HG03469 (cell line): Measurements from ENCODE around the gene IGFL2.
"Not testable (repeated sequence)": the region's sequence is repeated elsewhere in the genome, so short reads cannot be mapped to it uniquely, and the experiment has no call there.

Experiments used
- ATAC-seq: cut with Tn5 transposase; IDR thresholded peaks from one replicate; pipeline ENCODE4 v1.9.1; 2021; ENCODE audit warnings: mild to moderate bottlenecking, moderate library complexity, moderate number of reproducible peaks; ENCODE audit not compliant: unreplicated experiment

The IGFL2 gene

DNA sequence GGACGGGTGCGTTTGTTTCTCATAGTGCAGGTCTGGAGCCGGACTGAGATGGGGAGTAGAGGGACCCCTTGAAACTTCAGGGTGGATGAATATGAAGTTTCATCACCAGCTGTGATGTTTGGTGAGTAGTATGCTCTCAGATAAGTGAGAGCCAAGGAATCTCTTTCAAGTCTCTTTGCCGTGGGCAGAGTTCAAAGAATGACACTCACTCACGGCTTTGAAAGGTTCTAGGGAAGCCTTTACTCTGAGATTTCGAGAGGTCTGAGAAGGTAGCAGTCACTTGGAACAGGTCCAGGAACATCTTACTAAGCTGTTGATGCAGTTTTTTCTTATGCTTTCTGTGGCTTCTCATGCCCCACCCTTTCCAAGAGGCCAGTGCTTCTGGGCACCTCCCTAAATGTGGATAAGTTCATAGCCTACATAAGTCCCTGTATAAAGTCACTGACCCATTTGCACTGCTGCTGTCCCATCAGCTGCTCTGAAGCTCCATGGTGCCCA, at the start of gene IGFL2:
TSS of gene IGFL2 (plus strand) at position 448 of the 498 bp plus-strand sequence. CDS start at position 489, 41 bp downstream.
- ATAC-seq, result no peak

DNA sequence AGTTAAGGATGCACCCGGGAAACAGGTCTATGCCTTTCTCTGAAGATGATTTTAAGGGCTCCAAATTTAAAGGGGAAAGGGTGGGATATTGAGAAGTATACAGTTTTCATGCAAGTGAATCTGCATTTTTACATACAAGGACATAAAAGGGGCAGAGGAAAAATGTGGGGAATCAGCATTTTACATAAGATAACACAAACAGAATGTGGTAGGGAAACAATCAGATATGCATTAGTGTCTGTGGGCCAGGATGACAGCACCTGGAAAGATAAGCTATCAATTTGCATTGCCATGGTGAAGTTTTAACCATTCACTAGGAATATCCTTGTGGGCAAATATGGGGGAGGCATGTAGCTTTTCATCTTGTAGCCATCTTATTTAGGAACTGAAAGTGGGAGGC, 47.7 kb upstream of the IGFL2 start:
- no peak for ATAC-seq

DNA sequence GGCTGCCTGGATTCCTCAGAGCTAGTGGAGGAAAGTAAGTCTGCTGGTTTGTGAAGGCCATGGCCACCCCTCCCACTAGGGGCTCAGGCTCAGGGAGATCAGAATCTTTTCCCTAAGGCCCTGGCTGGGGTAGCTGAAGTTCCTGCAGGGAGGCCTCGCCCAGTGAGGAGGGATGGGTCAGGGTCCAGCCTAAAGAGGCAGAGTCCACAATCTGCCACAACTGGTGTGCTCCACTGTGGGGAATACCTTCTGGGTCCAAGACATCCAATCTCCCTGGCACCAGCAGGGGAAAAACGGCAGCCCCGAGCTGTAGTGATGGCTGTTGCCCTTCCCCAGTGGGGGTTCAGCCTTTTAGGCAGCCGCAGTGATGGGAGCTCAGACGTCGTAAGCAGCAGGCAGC, 46.7 kb upstream of the IGFL2 start:
- ATAC-seq, result no peak

DNA sequence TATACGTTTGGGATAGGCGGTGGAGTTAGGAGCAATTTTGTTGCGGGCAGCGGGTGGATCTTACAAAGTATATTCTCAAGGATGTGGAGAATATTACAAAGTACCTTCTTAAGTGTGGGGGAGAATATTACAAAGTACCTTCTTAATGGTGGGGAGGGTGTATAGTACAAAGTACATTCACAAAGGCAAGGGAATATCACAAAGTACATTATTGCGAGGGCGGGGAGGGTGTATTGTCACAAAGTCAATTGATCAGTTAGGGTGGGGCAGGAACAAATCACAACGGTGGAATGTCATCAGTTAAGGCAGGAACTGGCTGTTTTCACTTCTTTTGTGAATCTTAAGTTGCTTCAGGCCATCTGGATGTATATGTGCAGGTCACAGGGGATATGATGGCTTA, 45.7 kb upstream of the IGFL2 start:
- ATAC-seq, result not testable (repeated sequence)

DNA sequence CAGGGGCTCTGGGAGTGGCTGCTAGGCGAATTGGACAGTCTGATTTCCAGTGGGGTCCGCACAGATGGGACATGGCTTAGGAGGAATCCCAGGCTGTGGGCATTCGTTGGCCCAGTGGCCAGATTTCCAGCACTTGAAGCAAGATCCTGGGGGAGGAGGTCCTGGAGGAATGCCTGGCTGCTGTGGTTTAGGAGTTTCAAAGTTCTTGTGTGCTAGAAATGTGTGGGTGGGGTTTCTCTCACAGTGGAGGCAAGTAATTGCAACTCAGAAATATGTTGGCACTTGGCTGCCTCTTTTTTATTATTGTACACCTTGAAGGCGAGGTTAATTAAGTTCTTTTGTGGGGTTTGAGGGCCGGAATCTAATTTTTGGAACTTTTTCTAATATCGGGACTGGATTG, 40.7 kb upstream of the IGFL2 start:
- ATAC-seq, result no peak

DNA sequence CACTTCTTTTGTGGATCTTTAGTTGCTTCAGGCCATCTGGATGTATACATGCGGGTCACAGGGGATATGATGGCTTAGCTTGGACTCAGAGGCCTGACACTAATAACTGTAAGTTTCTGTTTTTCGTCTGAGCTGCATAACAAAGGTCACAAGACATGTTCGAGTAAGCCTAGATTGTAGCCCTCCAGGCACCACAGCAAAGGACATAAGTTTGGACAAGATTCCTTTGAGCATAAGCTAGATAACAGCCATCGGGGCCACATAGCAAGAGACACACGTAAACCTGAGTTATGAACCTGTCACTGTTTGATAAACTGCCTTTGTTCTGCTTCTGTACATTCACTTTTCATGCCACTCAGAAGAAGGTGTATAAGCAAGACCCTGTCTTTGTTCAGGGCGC, 38.2 kb upstream of the IGFL2 start:
- no peak for ATAC-seq

DNA sequence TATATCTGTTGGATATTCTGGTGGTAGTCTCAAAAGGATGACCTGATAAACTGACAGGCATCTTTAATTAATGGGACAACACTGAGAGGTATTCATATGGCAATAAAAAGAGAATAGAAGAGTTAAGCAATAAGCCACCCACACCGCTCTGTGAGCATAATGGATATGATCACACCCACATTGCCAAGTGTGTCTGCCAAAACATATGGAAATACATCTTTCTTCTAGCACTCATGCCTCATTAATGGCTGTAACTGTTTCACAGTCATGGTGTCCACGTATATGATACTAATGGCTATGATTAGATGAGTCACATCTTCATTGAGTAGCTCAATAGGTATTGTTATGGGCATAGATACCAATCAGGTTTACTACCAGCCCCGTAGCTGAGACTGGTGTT, 36.7 kb upstream of the IGFL2 start:
- no peak for ATAC-seq

DNA sequence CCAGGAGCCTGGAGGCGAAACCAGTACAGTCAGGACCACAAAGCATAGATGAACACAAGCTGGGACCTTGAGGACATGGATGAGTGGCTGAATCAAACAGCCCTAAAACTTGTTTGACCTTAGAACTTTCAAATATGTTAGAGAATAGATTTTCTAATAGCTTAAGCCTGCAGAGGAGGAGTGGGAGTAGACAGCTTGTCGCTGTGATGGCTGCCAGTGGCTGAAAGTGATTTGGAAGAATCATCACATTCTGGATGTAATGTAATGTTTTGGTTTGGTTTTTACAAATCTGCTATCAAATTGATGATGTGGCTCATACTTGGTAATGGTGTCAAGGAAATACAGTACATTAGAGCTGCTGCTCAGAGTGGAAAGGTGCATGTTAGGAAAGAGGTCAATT, 35.5 kb upstream of the IGFL2 start:
- ATAC-seq, result no peak

DNA sequence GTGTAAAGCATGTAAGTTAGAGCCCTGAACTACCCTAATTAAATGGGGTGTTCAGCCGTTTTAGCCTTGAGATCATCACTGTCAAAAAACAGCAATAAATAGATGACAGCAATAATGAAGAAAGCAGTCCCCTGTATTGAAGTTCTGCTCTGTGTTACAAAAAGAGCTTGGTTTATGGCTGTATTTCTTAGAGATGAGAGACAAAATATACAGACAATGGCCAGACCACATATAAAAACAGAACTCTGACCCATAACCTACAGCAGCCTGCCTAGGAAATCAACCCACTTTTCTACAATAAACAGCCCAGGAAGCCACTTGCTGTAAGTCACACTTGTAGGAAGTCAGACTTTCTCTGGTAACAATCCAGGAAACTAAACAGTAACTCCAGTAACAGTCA, 34.3 kb upstream of the IGFL2 start:
- ATAC-seq, result no peak

DNA sequence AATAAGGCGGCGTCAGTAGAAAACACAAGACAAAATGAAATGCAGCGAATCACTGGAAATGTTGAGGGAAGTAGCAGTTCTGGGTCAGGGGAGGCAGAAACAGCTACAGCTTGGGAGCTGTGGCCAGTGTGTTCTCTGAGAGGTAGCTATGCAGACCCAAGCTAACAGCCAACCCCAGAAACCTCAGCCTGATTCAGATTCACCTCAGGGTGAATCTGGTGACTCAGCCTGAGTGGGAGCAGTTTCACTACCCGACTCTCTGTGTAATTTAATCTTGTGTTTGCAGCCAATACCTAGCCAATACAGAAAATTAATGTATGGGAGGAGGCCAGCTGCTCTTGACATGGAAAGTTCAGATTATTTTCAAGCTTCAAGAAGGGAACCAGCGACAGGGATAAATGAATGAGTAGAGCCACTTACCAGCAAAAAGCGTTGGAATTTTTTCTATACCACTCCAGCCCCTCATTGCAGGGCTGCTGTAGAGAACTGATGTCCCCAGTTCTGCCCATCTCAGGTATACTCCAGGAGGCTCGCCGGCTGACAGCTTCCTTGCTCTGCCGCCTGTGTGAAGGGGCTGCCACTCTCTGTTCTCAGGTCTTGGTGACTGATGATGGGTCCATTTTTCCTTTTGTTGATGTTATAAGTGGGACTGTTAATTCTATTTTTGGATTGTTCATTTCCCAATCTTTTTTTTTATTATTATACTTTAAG, 32.5 kb upstream of the IGFL2 start:
- no peak for ATAC-seq

DNA sequence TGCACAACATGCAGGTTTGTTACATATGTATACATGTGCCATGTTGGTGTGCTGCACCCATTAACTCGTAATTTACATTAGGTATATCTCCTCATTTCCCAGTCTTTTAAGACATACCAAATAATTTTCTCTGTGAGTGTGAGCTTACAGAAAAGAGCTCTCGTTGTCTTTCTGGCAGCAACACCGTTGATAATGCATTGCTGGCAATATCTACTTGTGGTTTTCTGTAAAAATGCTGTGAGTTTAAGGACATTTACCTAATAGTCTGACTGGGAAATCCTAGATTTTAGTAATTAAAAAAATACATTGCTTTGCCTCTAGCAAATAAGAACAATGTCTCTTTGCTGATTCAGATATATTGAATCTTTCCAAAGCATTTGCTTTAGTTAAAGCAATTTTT, 31.9 kb upstream of the IGFL2 start:
- ATAC-seq, result no peak

DNA sequence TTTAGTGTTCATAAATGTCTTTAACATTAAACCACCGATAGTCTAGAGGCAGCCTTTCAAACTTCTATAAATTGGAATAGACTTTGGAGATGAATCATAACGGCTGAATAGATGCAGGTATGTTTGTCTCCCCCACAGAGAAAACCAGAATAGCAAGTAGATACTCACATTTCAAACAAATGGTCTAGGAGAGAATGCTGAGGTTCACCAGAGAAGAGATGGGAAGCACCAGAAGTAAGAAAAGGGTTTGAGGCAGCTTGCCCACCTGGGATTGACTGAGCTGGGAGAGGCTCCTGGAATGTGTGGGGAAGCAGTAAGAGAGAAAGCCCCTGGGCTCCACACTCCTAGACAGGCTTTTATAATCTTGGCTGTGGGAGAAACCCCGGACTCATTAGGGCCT, 29.9 kb upstream of the IGFL2 start:
- no peak for ATAC-seq

DNA sequence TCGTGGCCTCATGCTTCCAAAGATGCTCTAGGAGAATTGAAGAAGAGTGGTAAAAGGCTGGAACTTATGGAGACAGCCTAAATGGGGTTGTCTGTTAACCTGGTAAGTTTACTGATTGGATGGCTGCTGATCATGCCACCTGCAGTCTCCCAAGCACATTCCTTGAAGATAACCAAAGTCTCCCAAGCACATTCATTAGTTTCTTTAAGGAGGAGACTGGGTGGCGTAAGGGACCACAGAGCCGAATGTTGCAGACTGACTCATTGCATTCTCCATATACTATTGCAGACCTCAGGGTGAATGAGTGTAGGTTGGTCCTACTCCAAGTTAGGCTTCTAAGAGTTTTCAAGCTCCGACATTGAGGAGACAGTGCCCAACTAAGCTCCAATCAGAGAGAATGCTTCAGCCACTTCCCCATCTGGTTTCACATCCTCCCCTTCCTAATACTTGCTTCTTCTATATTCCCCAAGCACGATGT, 23.4 kb upstream of the IGFL2 start, which contains the start of gene IGFL3:
TSS of gene IGFL3 (minus strand) at position 51 of the 478 bp plus-strand sequence. CDS start at position 12, 39 bp downstream.
- no peak for ATAC-seq

DNA sequence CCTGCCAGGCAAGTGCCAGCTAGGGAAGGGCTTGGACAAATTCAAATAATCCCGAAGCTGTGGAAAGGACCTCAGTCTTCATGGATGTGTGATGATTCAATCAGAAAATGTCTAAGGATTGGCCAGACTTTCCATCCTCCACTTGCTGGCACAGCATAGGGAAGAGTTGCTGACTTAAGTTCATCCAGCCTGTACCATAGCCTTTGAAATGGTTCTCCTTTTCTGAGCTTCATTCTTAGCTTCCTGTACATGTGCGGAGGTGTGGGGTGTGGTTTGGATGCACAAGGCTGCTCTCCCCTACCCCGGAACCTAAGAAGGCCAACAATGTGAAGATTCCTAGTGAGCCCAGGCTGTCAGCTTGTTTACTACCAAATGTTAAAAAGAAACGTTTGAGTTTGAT, 22.6 kb upstream of the IGFL2 start:
- ATAC-seq, result no peak

DNA sequence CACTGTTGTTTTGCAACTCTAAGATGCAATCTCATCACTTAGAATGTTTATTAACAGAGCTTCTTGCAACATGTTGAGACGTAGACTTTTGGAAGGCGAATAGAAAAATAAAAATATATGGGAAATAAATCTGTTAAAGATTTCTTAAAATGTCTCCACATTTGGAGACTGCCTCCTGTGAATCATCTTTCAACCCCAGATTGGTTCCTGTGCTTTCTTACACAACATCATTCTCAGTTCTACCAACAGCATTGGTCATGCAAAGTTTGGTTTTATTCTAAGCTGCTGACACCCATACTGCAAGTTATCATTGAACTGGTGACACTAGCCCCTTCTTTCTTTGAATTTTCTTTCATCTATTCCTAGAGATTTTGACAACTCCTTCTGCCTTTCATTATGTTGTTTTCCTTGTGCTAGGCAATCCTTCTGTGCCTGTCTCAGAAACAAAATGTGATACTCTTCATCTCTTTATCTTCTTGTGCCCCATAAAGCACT, 21.9 kb upstream of the IGFL2 start:
- ATAC-seq, result no peak

DNA sequence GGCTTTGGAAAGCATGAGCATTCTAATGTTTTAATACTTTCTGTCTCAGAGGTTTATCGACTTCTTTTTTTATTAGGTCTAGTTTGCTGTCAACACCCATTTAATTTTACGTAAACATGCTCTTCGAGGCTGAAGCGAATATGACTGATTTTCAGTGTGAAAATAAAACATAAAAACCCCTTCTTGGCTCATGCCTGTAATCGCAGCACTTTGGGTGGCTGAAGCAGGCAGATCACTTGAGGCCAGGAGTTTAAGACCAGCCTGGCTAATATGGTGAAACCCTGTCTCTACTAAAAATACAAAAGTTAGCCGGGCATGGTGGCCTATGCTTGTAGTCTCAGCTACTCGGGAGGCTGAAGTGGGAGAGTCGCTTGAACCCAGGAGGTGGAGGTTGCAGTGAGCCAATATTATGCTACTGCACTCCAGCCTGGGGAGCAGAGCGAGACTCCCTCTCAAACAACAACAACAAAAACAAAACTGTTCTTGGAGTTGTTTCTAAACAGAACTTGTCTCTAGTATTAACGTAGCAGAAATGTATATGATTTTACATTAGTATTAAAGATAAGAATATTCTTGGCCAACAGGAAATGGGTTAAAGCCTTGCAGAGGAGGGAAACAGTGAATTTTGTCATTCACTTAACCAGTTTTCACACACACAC, 16.4 kb upstream of the IGFL2 start:
- ATAC-seq, result no peak

DNA sequence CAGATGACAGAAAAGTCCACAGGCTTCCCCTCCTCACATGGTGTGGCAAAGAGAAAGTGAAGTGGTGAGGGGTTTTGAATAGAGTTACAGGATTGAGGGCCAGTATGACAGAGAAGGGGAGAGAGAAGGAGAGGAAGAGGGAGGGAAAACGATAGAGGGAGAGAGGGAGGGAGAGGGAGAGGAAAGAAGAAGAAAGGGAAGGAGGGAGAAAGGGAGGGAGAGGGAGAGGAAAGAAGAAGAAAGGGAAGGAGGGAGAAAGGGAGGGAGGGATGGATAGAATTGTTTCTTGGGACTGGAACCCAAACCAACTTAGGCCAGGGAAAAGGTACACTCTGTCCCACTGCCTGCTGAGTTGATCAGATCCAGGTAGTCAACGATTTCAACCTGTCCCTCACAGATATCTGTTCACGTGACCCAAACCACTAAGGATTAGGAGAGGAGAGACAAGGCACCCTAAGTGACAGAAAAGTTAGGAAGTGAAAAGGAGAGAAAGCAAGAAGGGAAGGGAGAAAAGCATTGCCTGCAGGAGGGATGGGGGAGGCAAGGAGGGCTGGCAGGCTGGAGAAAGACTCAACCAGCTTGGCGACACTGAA, 15.4 kb upstream of the IGFL2 start:
- no peak for ATAC-seq

DNA sequence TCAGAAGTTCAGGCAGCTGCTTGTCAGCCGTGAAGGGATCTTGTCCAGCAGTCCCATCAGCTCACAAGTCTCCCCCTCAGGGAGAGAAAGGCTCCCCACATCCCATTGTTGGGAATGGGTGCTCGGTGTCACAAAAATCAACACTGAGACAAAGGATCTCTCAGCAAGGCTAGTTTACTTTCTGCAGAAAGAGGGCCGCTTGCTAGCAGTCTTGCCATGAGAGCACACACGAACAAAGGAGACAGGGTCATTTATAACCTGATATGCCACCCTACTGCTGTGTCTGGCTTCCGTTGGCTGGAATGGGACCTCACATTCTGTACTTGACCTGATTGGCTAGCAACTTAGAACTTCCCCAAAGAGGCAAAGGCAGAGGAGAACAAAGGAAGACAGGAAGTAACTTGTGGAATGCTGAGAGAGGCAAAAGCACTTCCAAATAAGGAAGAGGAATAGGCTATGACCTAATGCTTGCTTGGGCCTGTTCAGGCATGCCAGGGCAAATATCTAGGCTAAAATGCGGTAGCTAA, 14.9 kb upstream of the IGFL2 start:
- ATAC-seq, result no peak

DNA sequence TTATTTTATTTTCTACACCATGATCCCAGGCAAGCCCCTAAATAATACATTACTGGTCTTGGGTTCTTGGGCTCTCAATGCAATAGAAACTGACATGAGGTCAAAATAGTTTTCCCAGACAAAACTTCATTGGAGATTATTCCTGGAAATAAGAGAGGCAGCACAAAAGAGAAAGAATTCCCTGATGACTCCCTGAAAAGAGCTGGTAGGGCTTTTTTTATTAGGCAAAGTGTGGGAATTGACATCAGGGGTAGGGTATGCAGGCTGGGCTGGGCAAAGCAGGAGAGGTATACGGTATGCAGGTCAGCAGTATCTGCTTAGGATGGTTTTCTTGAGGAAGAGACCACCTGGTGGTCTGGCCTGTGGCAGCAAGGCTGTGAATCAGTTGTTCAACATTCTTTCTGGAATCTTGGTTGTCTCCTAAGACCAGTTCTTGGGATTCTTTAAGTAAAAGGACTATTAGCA, 14.2 kb upstream of the IGFL2 start:
- ATAC-seq, result no peak

DNA sequence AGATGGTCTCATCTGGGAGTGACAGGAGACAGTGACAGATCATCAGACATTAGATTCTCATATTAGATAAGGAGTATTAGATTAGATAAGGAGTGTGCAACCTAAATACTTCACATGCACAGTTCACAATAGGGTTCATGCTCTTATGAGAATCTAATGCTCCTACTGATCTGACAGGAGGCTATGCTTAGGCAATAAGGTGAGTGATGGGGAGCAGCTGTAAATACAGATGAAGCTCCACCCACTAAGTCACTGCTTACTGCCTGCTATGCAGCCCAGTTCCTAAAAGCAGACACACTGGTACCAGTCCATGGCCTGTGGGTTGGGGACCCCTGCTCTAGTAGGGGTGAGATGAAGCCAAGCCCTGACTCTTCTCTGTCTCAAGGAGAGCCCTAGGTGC, 13.5 kb upstream of the IGFL2 start:
- ATAC-seq, result no peak

DNA sequence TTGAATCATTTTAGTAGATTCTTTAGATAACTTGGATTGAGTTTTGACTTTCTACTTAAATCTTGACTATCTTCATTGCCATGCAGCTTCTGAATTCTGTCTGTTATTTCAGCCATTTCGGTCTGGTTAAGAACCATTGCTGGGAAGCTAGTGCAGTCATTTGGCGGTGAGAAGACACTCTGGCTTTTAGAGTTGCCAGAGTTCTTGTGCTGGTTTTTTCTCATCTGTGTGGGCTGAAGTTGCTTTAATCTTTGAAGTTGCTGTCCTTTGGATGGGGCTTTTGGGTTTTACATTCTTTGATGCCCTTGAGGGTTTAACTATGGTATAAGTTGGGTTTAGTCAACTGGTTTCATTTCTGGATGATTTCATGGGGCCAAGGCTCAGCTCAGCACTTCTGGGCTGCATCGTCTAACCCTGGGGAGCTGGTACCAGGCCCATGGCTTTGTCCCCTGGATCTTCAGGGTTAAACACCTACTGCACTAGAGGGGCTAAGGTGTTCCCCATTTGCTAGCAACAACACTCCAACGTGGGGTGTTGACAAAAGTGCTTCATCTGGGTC, 10.0 kb upstream of the IGFL2 start:
- ATAC-seq, result no peak
